A673 (cell line): ENCODE measurements around the gene MSANTD2. TPM values are rescaled to one million over a fixed set of nuclear protein-coding genes. Genes with fewer than 3 reads are reported as not detected.

Source experiments
- BruUV-seq: library from RNA; stranded (reverse); fragments of 400-500 nt; replicated peaks from 2 replicates; lab custom pipeline; 2021; lab: Mats Ljungman, UMichigan
- CTCF ChIA-PET: fragments of 300-600 bp; sonication (Branson Sonifier 250); formaldehyde crosslinking; loops from one replicate; lab custom pipeline; 2022; ENCODE audit warnings: antibody characterized with exemption; lab: Charles Lee
- POLR2A ChIA-PET: fragments of 300-600 bp; sonication (Branson Sonifier 250); formaldehyde crosslinking; loops from one replicate; lab custom pipeline; 2022; ENCODE audit warnings: antibody characterized with exemption; ENCODE audit not compliant: low non-redundant PET; lab: Charles Lee
- DNase-seq: peaks from one replicate; pipeline ENCODE4 v3.0.0-alpha.2; 2015; ENCODE audit warnings: low spot score
- H3K27ac ChIP-seq: fragments of 200-600 bp; sonication (generic); 2 replicates; pipeline ENCODE4 v1.5.1; 2016; ENCODE audit warnings: mixed run types, low read depth, mild to moderate bottlenecking, mixed read lengths, antibody characterized with exemption, low read length; ENCODE audit not compliant: poor library complexity, severe bottlenecking
- H3K27me3 ChIP-seq: fragments of 200-600 bp; sonication (generic); replicated peaks from 2 replicates; pipeline ENCODE4 v1.6.1; 2017; ENCODE audit warnings: mixed run types, low read depth, mild to moderate bottlenecking, mixed read lengths, antibody characterized with exemption, low read length; ENCODE audit not compliant: insufficient read depth, poor library complexity
- H3K36me3 ChIP-seq: fragments of 200-600 bp; sonication (generic); 2 replicates; pipeline ENCODE4 v1.6.1; 2016; ENCODE audit warnings: mixed run types, mild to moderate bottlenecking, mixed read lengths, antibody characterized with exemption, low read length; ENCODE audit not compliant: insufficient read depth, poor library complexity, severe bottlenecking
- H3K4me1 ChIP-seq: fragments of 200-600 bp; sonication (generic); 2 replicates; pipeline ENCODE4 v1.6.1; 2017; ENCODE audit warnings: mixed run types, mild to moderate bottlenecking, mixed read lengths, antibody characterized with exemption, low read length; ENCODE audit not compliant: insufficient read depth, poor library complexity, severe bottlenecking
- H3K4me3 ChIP-seq: fragments of 200-600 bp; sonication (generic); 2 replicates; pipeline ENCODE4 v1.5.1; 2016; ENCODE audit warnings: low read depth, mixed run types, mild to moderate bottlenecking, mixed read lengths, low read length; ENCODE audit not compliant: poor library complexity, severe bottlenecking
- H3K9me3 ChIP-seq: fragments of 200-600 bp; sonication (generic); 2 replicates; pipeline ENCODE4 v1.6.1; 2016; ENCODE audit warnings: mixed run types, low read depth, mild to moderate bottlenecking, mixed read lengths, antibody characterized with exemption, low read length; ENCODE audit not compliant: poor library complexity, severe bottlenecking
- EZH2 ChIP-seq: fragments of 200-600 bp; sonication (generic); IDR thresholded peaks from 2 replicates; pipeline ENCODE4 v1.6.1; 2017; ENCODE audit warnings: borderline replicate concordance, low read depth, mild to moderate bottlenecking, mixed read lengths, antibody characterized with exemption, low read length; ENCODE audit not compliant: poor library complexity, severe bottlenecking
- intact Hi-C: fragments of 100-400 bp; cut with micrococcal nuclease; formaldehyde crosslinking; loops from one replicate; pipeline ENCODE4 v1.10.0; 2022; ENCODE audit not compliant: unreplicated experiment
- total RNA-seq: library from RNA; stranded (reverse); gene quantifications from 2 replicates; pipeline ENCODE4 v1.2.3, GENCODE V29; 2021
- TF ChIP-seq, protein P1 (sequence below): fragments of 300-800, 200-600 bp; sonication (generic); conservative IDR thresholded peaks from 2 replicates; pipeline ENCODE4 v1.5.1; 2017; ENCODE audit warnings: low read depth, mild to moderate bottlenecking, antibody characterized with exemption, low read length, moderate library complexity, mixed read lengths

The MSANTD2 gene
- total RNA-seq, 1 experiment from 2014 or later, result 33.3 TPM

DNA sequence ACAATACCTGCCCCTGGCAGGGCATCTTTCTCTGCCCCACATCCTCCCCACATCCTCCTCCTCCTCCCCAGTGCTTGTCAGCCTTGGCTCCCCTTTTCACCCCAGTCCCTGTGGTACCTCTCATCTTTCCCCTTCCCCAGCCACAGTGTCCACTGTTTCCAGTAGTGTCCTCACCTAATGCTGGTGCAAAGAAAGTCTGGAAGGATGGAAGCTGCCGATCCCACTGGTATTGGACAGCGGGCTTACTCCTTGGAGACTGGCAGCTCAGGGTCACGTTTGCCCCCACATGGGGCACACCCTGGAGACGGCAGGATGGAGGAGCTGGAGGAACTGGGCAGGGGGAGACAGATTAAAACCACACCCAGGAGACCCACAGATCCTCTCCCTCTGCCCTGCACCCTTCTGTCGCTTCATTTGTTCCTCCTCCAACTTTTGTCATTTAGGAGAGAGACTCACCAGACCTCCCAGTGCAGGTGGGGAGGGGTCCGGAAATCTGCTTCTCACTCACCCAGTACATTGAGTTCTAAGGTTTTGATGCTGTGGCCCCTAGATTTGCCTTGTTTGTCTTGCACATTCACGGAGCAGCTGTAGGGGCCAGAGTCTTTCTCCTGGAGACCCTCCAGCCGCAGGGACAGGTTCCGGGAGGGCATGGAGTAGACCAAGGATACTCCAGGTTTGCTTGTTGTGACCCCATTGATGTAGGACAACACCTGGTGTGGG is 44.0 kb downstream of the MSANTD2 start:
- Histone ChIP-seq H3K36me3 (no peaks in the 10 kb centered on the region), H3K27ac (no peak overlapping the region), H3K4me1 (no peaks in the 10 kb centered on the region), H3K9me3 (no peaks in the 10 kb centered on the region), H3K4me3 (no peak overlapping the region), H3K27me3 (no peaks in the 10 kb centered on the region)
- CTCF ChIA-PET, result interaction anchor here (0.6 kb wide), 1 partner anchor 106 kb away, joined by 5 read pairs; no protein-coding TSS in a partner anchor
- DNase-seq, result no peak
- intact Hi-C loops, result no loop called here
- TF ChIP-seq, protein P1, sequence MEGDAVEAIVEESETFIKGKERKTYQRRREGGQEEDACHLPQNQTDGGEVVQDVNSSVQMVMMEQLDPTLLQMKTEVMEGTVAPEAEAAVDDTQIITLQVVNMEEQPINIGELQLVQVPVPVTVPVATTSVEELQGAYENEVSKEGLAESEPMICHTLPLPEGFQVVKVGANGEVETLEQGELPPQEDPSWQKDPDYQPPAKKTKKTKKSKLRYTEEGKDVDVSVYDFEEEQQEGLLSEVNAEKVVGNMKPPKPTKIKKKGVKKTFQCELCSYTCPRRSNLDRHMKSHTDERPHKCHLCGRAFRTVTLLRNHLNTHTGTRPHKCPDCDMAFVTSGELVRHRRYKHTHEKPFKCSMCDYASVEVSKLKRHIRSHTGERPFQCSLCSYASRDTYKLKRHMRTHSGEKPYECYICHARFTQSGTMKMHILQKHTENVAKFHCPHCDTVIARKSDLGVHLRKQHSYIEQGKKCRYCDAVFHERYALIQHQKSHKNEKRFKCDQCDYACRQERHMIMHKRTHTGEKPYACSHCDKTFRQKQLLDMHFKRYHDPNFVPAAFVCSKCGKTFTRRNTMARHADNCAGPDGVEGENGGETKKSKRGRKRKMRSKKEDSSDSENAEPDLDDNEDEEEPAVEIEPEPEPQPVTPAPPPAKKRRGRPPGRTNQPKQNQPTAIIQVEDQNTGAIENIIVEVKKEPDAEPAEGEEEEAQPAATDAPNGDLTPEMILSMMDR, result no peak
- TF ChIP-seq EZH2, result no peak
- BruUV-seq, result no TSS peak
- POLR2A ChIA-PET, result interaction anchor here (0.7 kb wide), 1 partner anchor 126 kb away, joined by 3 read pairs; no protein-coding TSS in a partner anchor

DNA sequence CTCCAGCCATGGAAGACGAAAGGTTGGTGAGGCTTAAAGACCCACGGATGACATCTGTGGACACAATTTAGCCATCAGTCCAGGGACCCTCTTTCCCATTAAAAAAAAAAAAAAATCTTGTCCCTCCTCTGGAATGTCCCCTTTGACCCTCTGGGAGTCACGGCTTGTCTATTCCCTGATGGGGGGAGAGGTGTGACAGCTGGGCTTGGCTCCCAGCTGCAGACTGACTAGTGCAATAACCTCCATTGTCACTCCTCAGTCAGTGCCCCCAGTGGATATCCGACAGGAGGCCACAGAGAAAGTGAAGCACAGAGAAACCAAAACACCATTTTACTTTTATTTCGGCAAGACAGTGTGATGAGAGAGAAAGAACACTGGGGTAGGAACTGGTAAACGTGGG is 45.5 kb downstream of the MSANTD2 start:
- Histone ChIP-seq H3K4me3 (no peak overlapping the region), H3K36me3 (no peaks in the 10 kb centered on the region), H3K9me3 (no peaks in the 10 kb centered on the region), H3K27ac (no peak overlapping the region), H3K4me1 (no peaks in the 10 kb centered on the region), H3K27me3 (no peaks in the 10 kb centered on the region)
- no peak for TF ChIP-seq EZH2
- TF ChIP-seq, protein P1, result no peak
- ChIA-PET CTCF (no interaction called here), POLR2A (no interaction called here)
- no TSS peak for BruUV-seq
- no peak for DNase-seq
- intact Hi-C loops, result no loop called here

DNA sequence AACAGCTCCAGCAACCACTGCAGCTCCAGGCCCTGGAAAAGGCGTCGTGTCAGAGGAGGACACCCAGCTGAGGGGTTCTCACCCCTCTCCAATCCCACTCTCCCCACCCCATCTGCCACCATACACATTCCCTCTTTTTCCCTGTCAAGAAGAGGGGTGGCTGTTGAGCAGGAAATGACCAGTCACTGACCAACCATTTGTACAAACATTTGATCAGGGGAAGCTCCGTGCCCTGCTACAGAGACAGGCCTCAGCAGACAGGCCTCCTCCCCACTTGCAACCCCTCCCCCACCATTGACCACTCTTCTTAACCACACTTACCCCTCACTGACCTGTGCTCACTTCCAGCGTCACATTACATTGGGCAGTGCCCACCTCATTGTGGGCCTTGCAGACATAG is 45.9 kb downstream of the MSANTD2 start:
- ChIA-PET POLR2A (no interaction called here), CTCF (no interaction called here)
- intact Hi-C loops, result no loop called here
- H3K4me3 ChIP-seq, result no peak overlapping the region
- no peaks in the 10 kb centered on the region for H3K27me3 ChIP-seq
- H3K9me3 ChIP-seq, result no peaks in the 10 kb centered on the region
- H3K36me3 ChIP-seq, result no peaks in the 10 kb centered on the region
- TF ChIP-seq EZH2, result no peak
- TF ChIP-seq, protein P1, result no peak
- no TSS peak for BruUV-seq
- DNase-seq, result no peak
- no peaks in the 10 kb centered on the region for H3K4me1 ChIP-seq
- no peak overlapping the region for H3K27ac ChIP-seq
